NK-92 treated with Interleukin-12 subunit alpha and Interleukin-12 subunit beta, amount 100 ng/mL, for 24 hours (cell line): Measurements from ENCODE around the gene KDR.

Experiments
- DNase-seq: peaks from one replicate; lab custom pipeline; 2025; lab: John Stamatoyannopoulos, UW

Gene KDR

DNA sequence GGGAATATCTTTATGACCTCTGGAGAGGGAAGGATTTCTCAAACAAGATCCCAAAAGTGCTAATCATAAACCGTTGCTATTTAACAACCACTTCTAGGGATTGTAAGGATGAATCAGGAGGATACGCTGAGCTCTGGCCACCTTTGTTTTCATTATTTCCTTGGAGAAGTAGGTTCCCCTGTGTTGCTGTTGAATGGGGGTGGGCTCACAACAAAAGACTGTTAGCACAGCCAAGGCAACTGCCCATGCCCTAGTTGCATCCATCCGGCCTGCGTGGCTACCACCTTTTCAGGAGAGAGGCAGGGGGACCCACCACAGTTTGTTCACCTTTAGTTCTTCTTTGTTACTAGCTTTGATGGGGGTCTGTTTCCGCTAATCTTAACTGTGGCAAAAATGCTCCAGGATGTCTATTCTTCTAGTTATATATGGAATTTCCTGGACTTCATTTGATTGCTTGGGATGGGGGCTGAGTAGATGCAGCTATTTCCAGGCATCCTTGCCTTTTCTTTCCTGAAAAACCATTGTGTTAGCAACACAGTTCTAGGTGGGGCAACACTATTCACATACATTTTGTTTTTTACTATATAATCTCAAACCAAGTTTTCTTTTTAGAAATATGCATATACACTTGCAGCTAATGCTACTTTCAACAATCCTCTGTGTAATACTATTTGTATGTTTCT, 95.4 kb downstream of the KDR start:
- no peak for DNase-seq

- DNase-seq = no peak
Observed at GRCh38 chr4:55029321-55029720, 96.1 kb downstream of the KDR start.
